HG02973 (cell line): ENCODE results near the gene SOX6.

Source experiments
- ATAC-seq: cut with Tn5 transposase; IDR thresholded peaks from one replicate; pipeline ENCODE4 v1.9.1; 2021; ENCODE audit warnings: moderate library complexity; ENCODE audit not compliant: unreplicated experiment

Gene SOX6

DNA sequence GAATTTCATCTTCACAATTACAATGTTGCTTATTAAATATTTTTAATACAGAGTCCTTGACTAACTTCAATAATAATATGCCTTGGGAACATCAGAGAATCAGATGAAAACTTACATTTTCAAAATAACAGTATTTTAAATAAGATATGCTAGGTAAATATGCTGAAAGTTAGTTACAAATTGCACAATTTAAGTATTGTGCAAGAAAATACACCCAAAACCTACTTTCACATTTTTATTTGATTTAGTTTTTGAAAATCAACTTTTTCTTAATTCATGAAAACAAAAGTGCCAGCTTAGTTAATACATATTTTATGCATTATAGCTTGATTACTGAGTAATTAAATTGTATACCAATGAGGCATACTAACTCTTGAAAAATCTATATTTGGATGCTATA, 76.8 kb downstream of the SOX6 start:
- ATAC-seq = no peak

DNA sequence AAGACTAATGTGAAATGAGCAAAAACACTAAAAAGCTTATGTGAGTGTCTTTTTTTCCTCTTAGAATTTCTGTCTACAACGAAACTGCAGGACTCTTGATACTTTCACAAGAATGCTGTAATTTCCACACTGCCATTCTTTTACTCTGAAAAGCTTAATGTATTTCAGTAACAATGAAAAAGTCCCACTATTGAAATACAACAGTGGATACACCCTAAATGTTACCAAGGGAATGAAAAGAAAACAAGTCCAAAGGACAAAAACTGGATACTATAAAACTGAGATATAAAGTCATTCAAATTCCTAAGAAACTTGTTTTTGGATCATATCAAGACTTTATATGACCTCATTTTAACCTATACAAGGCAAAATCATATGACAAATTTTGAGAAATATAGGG, 77.4 kb downstream of the SOX6 start:
- no peak for ATAC-seq

DNA sequence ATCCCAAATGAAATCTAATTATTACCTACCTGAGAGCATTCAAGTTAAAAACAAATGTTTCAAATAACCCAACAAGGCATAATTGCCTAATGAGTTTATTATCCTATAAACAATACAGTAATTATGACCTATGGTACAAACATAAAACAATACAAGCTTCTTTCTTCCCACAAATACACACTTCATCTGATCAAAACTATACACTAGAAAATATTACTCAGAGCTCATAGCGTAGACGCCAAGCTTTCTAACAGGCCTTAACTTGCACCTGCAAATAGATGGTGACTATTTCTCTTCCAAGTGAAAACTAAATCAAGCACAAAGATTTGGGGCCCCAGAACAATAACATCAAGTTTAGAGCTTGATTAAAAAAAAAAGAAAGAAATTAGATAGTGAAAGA, 78.1 kb downstream of the SOX6 start:
- ATAC-seq = no peak

DNA sequence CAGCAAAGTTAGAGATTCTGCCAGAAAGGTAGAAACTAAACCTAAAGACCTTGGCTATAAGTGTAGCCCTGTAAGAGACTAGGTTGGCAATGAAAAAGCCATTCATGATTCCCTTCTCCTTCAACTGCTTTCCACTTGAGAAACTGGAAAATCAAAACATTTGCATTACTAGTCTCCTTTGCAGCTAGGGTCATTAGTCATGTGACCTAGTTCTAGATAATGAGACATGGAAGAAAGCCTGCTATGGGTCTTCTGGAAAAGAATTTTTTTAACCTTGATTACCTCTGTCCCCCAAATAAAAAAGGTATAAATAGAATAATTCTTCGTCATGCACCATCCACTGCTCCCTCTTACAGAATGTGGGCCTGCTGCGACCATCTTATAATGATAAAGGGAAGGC, 80.1 kb downstream of the SOX6 start:
- ATAC-seq = no peak

DNA sequence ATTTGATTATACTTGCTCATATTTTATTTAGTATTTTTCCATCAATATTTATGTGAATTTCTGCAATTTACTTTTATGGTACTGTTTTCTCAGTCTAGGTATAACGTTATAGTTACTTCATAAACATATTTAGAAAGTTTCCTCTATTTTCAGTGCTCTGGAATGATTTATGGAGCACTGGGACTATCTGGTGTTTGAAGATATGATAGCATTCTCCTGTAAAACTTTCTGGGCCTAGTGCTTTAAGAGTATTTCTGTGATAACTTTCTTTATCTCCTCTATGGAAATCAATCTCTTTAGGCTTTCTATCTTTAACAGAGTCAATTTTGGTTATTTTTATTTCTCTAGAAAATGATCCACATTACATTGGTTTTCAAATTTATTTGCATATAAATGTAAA, 85.1 kb downstream of the SOX6 start:
- no peak for ATAC-seq

DNA sequence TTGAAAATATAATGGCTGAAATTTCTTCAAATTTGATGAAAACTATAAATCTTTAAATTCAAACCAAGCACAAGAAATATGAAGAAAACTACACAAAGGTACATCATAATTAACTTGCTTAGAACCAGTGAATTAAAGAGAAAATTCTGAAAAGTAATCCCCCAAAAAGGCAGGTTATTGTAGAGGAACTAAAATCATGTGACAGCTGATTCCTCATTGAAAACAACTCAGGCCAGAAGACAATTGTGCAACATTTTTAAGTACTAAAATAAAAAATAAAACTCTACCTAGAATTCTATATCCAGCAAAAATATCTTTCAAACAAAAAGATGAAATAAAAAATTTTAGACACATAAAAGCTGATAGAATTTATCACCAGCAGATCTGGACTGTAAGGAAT, 90.3 kb downstream of the SOX6 start:
- ATAC-seq = no peak

DNA sequence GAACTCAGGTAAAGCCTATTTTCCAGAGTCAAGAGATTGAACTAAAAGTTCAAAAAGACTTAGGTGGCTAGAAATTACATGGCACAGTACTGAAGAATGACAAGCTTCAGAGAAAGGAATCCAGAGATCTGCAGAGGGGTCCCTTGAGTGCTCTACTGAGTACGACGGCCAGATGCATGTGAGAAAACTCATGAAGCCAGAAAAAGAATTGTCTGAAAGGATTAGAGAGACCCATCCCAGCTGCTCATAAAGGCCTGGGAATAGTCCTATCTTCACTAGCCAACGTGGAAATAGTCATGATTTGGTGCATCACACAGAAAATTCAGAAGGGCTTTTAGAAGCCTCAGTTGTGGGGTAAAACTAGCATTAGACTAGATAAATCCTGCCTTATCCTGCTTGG, 91.3 kb downstream of the SOX6 start:
- ATAC-seq = no peak

DNA sequence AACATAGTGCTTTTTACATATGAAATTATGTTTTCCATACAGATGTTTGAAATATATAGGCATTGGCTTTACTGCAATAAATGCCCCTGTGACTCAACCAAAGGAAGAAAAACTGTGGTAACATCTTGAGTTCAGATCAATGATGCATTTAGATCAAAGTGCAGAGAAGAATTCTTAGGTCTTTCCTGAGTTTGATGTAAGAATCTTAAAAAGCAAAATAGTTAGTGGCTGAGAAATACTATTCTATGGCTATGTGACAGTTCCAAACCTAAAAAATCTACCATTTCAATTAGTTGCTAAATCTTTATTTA, 93.7 kb downstream of the SOX6 start:
- no peak for ATAC-seq

DNA sequence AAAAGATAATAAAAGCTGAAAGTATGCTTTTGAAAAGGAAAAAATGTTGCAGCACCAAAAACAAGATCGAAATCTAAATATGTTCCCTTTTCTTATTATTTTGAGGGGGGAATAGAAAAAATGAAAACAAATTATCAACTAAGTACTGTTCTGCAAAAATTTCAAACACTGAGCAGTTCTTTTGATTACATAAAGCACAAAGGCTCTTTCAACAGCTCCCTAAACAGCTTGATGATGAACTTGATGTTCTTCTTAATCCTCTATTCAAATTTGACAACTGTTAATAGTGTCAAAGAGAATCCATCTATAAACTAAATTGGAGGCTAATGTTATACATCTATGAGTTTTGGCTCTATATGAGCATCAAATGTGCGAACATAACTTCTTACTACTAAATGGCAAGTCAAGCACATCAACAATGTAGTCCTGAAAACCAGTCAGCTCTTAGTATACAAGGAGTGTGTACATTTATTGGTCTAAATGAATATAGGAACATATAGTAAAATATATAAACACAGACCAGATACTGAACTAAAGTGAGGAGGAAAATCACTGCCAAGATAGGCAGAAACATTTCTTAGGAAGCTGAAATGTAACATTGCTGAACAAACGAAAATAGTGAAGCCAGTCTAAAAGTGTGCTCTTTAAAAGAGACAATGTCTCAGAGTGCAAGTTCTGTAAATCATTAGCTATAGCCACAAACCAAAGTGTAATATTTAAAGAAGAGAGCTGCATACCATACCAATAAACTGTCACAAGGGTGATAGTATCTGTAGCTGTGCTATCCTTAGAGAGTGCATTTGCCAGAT, 94.3 kb downstream of the SOX6 start:
- peak; percentile 92 for ATAC-seq

DNA sequence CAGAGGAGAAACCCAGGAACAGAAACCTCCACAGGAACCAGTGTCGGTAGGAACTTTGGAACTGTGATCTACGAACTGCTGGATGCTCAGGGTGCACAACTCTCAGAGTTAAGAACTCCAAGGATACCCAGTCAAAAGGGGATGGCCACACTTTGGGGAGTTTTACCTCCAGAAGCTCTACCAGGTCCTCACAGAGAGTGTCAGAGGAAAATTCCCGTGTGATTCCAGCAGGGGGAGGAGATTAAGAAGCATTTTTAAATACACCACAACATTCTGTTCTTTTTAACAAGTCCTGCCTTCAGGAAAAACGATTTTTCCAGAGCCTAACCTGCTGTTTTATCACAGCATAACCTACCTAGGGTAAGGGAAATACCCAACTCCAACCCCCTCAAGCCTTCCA, 104.0 kb downstream of the SOX6 start:
- no peak for ATAC-seq

DNA sequence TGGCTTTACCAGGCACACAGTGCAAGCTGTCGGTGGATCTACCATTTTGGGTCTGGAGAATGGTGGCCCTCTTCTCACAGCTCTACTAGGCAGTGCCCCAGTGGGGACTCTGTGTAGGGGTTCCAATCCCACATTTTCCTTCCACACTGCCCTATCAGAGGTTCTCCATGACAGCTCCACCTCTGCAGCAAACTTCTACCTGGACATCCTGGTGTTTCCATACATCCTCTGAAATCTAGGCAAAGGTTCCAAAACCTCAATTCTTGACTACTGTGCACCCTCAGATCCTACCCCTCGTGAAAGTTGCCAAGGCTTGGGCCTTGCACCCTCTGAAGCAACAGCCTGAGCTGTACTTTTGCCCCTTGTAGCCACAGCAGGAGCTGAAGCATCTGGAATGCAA, 108.1 kb downstream of the SOX6 start:
- ATAC-seq = no peak

DNA sequence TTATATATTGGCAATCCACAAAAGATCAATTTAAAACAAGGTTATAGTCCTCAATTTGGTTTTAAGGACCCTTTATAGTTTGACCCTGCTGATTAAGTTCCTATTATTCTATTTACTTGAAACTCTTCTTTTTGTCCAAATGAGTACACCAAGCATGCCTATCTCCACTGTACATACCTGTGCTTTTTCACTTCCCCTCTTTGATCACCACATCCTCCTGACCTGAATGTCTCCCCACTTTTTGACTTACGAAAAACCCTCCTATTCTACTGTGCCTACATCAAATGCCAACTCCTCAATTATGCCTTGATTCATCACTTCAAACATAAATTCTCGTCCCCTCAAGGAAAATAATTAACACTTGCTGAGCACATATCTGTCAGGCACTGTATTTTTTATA, 113.5 kb downstream of the SOX6 start:
- ATAC-seq = peak; percentile 88

DNA sequence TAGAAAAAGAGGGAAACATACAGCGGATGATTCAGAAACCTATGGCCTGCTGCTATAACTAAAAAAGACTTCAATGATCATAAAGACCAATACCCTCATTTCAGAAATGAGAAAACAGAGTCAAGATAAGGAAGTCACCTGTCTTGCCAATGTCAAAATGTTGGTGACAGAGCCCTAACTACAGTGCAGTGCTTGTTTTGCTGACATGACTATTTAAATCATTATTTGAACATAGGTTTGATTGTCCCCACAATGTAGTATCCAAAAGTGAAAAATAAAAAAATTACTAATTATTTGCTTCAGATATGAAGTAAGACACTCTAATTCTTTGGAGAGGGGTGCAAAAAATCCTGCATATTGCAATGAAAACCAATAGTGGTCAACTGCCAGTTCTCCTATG, 115.7 kb downstream of the SOX6 start:
- ATAC-seq = no peak

DNA sequence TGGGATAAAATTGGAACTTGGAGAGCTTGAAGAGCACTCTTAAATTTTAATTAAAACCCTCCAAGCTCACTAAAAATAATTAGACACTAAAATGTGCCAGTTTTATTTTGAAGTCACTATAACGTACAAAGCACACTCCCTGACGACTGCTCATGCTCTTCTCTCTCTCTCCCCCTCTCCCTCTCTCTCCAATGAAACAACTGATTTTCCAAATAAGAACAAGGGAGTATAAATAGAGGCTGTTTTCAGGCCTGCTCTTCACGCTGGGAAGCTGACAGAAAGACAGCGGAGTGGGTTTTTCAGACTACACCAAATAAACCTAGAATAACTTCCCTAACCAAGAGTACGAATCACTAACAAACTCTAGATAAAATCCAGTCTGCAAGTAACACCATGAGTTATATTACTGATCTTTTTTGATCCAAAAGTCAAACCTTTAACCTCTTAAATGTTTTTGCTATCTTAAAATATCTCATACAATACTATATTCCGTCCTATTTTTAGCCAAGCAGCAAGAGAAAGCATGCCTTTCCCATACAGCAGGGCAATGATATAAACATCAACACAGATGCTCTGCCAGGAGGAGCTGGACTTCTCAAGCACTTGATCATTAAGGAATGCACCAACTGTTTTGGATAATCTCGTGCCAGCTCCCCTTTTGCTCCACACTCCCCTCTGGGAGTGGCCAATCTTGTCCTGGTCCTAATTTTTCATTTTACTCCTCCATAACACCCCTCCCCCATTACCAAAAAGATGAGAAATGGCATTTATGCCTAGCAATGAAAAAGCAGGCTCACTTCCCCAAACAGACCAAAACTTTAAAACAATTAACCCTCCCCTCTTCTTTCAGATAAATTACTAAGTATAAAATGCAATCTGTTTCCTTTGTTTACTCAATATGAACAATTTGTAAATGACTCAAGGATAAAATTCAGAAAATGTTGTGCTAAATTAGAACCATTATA, 116.9 kb downstream of the SOX6 start:
- ATAC-seq = no peak

DNA sequence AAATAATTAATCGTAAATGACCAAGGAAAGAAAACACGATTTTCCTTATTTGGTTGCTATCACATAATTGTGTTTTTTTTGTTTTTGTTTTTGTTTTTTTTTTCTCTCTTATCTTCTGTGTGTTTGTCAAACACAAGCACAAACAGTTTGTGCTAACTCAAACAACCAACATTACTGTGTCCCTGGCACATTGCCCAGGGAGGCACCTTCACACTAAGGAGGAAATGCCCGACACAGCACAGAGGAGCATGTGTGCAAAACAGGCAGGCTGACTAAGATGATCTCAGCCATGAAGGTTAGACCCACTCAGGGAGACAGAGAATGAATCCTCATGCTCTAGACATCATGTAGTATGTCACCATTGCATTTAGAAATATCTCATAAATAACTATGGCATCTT, 130.1 kb downstream of the SOX6 start:
- ATAC-seq = no peak

DNA sequence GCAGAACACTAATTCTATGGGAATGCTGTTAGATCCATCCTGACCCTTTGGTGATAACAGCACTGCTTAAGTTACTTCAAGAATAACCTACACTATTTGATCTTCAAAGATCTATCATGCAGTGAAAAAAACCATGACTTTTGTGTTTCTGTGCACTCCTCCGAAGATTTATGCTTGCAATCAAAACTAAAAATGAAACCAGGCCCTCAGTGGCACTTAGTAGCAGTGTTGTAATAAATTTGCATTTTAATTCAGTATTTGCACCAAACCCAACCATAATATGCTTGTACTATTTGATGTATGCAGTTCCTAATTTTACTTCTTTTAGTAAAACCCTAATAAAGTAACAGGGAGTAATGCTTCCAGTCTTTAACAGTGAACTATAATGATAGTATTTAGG, 130.7 kb downstream of the SOX6 start:
- no peak for ATAC-seq

DNA sequence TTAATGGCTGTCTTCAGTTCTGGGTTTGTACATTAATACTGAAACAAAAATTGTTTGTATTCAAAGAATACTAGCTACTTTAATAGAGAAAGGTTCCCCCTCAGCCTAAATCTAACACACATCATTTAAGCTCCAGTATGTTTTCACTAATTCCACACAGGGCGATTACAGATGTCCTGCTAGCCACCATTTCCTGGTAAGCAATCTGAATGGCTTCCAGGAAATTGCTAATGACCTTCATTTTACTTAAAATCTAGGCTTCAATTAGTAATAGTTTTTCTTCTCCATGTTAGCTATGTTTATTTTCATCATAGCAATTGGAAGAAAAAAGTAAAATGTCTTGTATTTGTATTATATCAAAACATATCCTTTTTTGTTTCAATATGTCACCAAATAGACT, 132.8 kb downstream of the SOX6 start:
- no peak for ATAC-seq

DNA sequence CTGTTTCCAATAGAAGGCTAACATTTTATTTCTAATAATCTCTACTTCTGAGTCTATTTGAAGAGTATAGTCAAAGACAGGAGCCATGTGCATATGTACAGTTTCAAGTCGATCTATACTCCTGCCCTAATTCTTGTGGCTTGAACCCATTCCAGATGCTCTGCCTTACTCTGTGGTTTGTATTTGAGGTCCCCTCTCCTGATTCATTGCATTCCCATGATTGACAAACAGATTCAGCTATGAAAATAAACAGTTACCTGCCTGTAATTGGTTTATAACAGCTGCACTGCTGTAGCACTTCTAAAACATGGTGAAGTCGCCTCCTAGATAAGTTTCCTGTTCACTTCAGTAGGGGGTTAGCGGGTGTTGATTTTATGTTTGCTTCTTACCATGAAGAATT, 138.7 kb downstream of the SOX6 start:
- ATAC-seq = no peak

DNA sequence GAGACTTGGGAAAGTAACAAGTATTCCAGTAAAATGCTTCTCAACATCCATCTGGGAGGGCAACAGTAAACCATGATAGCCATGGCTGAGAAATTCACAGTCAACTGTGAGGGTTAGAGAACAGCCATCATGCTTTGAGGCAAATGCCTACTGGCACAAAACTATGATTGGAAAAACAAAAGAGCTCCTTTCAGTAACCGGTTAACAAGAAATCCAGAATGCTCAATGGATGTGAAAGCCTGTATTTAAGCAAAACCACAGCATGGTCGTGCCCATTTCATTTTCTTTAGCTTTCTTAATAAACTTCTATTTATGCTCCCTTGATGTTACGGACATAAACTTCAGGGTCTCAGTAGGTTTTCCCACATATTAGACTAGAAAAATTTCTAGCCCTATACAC, 139.5 kb downstream of the SOX6 start:
- no peak for ATAC-seq

DNA sequence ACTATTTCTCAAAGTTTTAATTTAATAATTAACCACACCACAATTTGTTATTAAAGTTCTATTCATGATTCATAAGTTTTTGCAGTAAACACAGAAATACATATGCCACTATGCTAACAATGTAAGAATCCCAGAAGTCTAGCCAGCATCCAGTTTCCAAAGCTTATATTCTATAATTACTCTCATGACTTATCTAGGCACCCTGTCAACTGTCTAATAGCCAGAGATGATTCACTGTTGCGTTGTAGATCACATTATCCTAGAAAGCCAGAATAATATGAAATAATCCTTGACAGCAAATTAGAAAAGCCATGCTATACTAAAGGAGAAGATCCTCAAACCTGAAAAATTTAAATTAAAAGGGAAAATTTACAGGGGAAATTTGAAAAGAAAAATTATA, 141.0 kb downstream of the SOX6 start:
- no peak for ATAC-seq

DNA sequence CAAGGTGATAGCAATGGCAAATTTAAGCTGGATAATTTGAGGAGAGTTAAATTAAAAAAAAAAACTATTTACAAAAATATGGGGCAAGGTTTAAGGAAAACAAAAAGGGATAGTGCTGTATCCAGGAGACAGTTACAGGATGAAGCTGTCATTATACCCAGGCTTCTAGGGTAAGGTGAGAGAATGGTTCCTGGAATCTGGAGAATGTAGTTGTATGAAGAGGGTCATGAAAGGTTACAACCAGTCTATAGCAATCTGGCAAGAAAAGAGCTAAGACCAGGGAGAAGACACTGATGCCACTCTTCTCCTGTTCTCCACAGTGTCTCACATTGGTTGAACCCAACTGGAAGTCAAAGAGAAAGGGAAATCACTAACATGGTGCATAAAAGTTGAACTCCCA, 144.9 kb downstream of the SOX6 start:
- ATAC-seq = no peak

DNA sequence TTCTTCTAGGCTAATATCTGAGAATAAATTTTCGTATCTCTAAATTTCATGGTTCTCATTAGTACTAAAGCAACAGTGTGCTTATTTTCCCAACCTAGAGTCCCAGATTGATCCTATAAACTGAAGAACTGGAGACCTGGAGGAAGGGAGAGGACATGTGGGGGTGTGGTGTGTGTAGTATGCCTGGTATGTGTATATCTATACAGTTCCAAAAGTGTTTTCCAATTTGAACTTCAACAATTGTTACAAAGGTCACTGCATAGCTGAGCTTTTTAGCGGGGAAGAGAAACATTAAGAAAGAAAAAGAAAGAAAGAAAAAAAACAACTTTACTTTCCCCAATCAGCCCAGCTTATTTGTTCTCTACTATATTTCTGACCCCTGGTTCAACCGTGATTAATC, 152.1 kb downstream of the SOX6 start:
- ATAC-seq = no peak
